Pancreas (tissue), 10 donors: ENCODE results near the gene AFM. TPM values are rescaled to one million over a fixed set of nuclear protein-coding genes. Genes with fewer than 3 reads are reported as not detected.

Experiments
- ATAC-seq, 4 donors: fragments of 200-7000 bp; cut with Tn5 transposase; one replicate each; pipeline versions ENCODE4 v1.8.0 to v1.9.1; 2020; ENCODE audit warnings: mild to moderate bottlenecking in 4 of 4, moderate library complexity in 4 of 4
- DNase-seq, 6 donors: peaks; one replicate each; pipeline ENCODE4 v3.0.0-alpha.2; 2020
- FAIRE-seq: peaks from 2 replicates; lab custom pipeline; 2012; peaks lifted over from hg19 to GRCh38; lab: Jason Lieb, UNC
- H3K27ac ChIP-seq, 4 donors: fragments of 200-600 bp; sonication (generic); 1 replicate in 3 of 4; 2 replicates in 1 of 4; pipeline versions ENCODE4 v1.5.0 to v1.8.0; 2020
- H3K27me3 ChIP-seq, 4 donors: fragments of 200-600 bp; one replicate each; pipeline ENCODE4 v1.8.0; 2021
- H3K36me3 ChIP-seq, 3 donors: fragments of 200-600 bp; sonication (generic) in 1 of 3; one replicate each; pipeline versions ENCODE4 v1.5.0 to v1.8.0; 2020 to 2021
- H3K4me1 ChIP-seq, 3 donors: fragments of 200-600 bp; one replicate each; pipeline ENCODE4 v1.8.0; 2021
- H3K4me3 ChIP-seq, 4 donors: fragments of 200-600 bp; sonication (generic) in 2 of 4; one replicate each; pipeline versions ENCODE4 v1.5.0 to v1.8.0; 2020 to 2021
- H3K9me3 ChIP-seq, 4 donors: fragments of 200-600 bp; one replicate each; pipeline ENCODE4 v1.8.0; 2021
- CTCF ChIP-seq, 4 donors: fragments of 200-600 bp; sonication (generic) in 3 of 4; IDR thresholded peaks; one replicate each; pipeline versions ENCODE4 v1.5.0 to v1.8.0; 2021; ENCODE audit warnings: antibody characterized with exemption in 4 of 4
- WGBS, 2 donors: extraction: QIAGEN DNeasy Blood & Tissue Kit; methylation state at CpG; one replicate each; pipeline ENCODE4 v1.1.7; 2013; 5-methylcytosine and 5-hydroxymethylcytosine counted together
- intact Hi-C, 3 donors: fragments of 100-400 bp; cut with DNase I; formaldehyde crosslinking; loops; one replicate each; pipeline versions ENCODE4 v1.11.1 to v1.14.2; 2022
- polyA plus RNA-seq, 2 donors: library from polyadenylated mRNA; stranded (reverse); fragments of 200-250 nt; gene quantifications; one replicate each; pipeline ENCODE4 v1.2.3, GENCODE V29; 2013
- total RNA-seq, 6 donors: library from RNA; stranded (reverse); fragmentation: NEBNext Ultra II Directional in 4 of 6; extraction: Animal tissue kit (Norgen Biotek cat#: 25700) in 4 of 6; gene quantifications; one replicate each; pipeline versions ENCODE4 v1.2.1 to v1.2.4, GENCODE V29; 2021 to 2023
- donor health status: healthy with polysubstance abuse.
- donor health status: DM: no; HTN: no; CAD: no; lungs with moderate emphysema.
- donor health status: DM: no; HTN: no; CAD: no.
- donor health status: control.
- donor health status: control.
- donor health status: Bipolar disorder and iron deficiency.
- donor health status: DM: yes; HTN: yes; CAD: no.
- donor health status: DM: no; HTN: no; CAD: no.
- donor health status: DM: no; HTN: no; CAD: no.
- donor health status: DM: yes; HTN: yes; CAD: no.

Gene AFM
- total and polyA plus RNA-seq, 8 donors: 0.08 to 0.82 (median 0.21) TPM

- 86 to 87% methylated on average over 3 of the region's 3 CpGs for WGBS, 2 donors
- peak in 1 of 4 donors; percentile 30 for ATAC-seq
- intact Hi-C loops: no loop called here
Observed at GRCh38 chr4:73508651-73509050, 27.1 kb downstream of the AFM start.

DNA sequence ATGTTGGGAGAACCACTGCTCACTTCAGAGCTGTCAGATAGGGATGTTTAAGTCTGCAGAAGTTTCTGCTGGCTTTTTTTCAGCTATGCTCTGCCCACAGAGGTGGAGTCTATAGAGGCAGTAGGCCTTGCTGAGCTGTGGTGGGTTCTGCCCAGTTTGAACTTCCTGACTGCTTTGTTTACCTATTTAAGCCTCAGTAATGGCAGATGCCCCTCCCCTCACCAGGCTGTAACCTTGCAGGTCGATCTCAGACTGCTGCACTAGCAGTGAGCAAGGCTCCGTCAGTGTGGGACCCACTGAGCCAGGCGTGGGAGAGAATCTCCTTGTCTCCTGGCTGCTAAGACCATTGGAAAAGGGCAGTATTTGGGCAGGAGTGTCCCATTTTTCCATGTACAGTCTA lies 36.8 kb downstream of the AFM start:
- intact Hi-C loops: no loop called here
- no peaks in the 10 kb centered on the region for H3K9me3 ChIP-seq
- no peak for ATAC-seq
- no peak for DNase-seq
- H3K27me3 ChIP-seq: no peaks in the 10 kb centered on the region
- H3K27ac ChIP-seq: no peak overlapping the region
- TF ChIP-seq CTCF (IDR thresholded peaks at IDR 0.05): no peak
- no peaks in the 10 kb centered on the region for H3K4me1 ChIP-seq
- no peak overlapping the region for H3K4me3 ChIP-seq
- WGBS, 2 donors: 78 to 84% methylated on average over 3 of the region's 3 CpGs
- no peak for FAIRE-seq
- no peaks in the 10 kb centered on the region for H3K36me3 ChIP-seq

More at GRCh38 chr4:73508651-73509050, 27.1 kb downstream of the AFM start:
- no peak overlapping the region for H3K4me3 ChIP-seq
- H3K4me1 ChIP-seq: peaks cover 0 to 8% (median 0%) of the 10 kb centered on the region in 3 donors
- H3K27me3 ChIP-seq: no peaks in the 10 kb centered on the region
- H3K36me3 ChIP-seq: no peaks in the 10 kb centered on the region
- FAIRE-seq (no peak), DNase-seq (no peak)
- no peak for TF ChIP-seq CTCF (IDR thresholded peaks at IDR 0.05)
- H3K27ac ChIP-seq: no peak overlapping the region
- no peaks in the 10 kb centered on the region for H3K9me3 ChIP-seq

DNA sequence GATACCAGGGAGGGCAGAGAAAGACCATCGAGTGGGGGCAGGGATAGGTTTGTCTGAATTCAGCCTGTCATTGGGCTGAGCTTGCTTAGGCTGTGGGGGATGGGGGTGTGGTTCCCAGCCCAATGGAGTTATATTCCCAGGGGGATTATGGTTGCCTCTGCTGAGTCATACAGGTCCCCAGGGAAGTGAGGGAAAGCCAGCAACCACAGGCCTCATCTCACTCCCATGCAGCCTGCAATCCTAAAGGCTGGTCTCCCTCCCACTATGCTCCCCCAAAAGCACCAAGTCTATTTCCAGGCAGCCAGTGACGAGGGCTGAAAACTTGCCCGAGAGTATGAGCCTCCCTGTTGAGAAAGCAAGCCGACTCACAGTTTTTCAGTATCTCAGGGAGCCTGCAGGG lies 39.3 kb downstream of the AFM start:
- intact Hi-C loops: no loop called here
- TF ChIP-seq CTCF (IDR thresholded peaks at IDR 0.05): no peak
- H3K9me3 ChIP-seq: no peaks in the 10 kb centered on the region
- no peaks in the 10 kb centered on the region for H3K27me3 ChIP-seq
- DNase-seq: no peak
- H3K4me3 ChIP-seq: no peak overlapping the region
- H3K36me3 ChIP-seq: no peaks in the 10 kb centered on the region
- FAIRE-seq: no peak
- 76 to 77% methylated on average over 4 of the region's 4 CpGs for WGBS, 2 donors
- ATAC-seq: no peak
- no peaks in the 10 kb centered on the region for H3K4me1 ChIP-seq
- H3K27ac ChIP-seq: no peak overlapping the region

GRCh38 chr4:73523126-73523525 lies 41.6 kb downstream of the AFM start:
- intact Hi-C loops: no loop called here
- no peaks in the 10 kb centered on the region for H3K4me1 ChIP-seq
- ATAC-seq (no peak), DNase-seq (no peak), FAIRE-seq (no peak)
- 85 to 88% methylated on average over 2 of the region's 2 CpGs for WGBS, 2 donors
- H3K27ac ChIP-seq: no peak overlapping the region
- H3K4me3 ChIP-seq: no peak overlapping the region
- no peaks in the 10 kb centered on the region for H3K36me3 ChIP-seq
- no peaks in the 10 kb centered on the region for H3K9me3 ChIP-seq
- TF ChIP-seq CTCF (IDR thresholded peaks at IDR 0.05): no peak
- no peaks in the 10 kb centered on the region for H3K27me3 ChIP-seq

GRCh38 chr4:73525611-73526010 lies 44.1 kb downstream of the AFM start:
- H3K9me3 ChIP-seq: no peaks in the 10 kb centered on the region
- FAIRE-seq: no peak
- H3K4me3 ChIP-seq: no peak overlapping the region
- TF ChIP-seq CTCF (IDR thresholded peaks at IDR 0.05): no peak
- 79 to 87% methylated on average over 1 of the region's 1 CpG for WGBS, 2 donors
- ATAC-seq: no peak
- no peaks in the 10 kb centered on the region for H3K27me3 ChIP-seq
- no peaks in the 10 kb centered on the region for H3K4me1 ChIP-seq
- no peak for DNase-seq
- intact Hi-C loops: no loop called here
- H3K36me3 ChIP-seq: no peaks in the 10 kb centered on the region
- H3K27ac ChIP-seq: no peak overlapping the region
